GM12878 (cell line): Measurements from ENCODE around the gene STOML2. TPM values are rescaled to one million over a fixed set of nuclear protein-coding genes. Genes with fewer than 3 reads are reported as not detected.

ENCODE experiments used
- ATAC-seq: fragments of 200-7000 bp; cut with Tn5 transposase; 3 replicates; pipeline ENCODE4 v1.9.1; 2020; ENCODE audit warnings: mild to moderate bottlenecking, moderate library complexity
- BruUV-seq: library from RNA; stranded (reverse); fragments of 400-500 nt; replicated peaks from 2 replicates; lab custom pipeline; 2021; lab: Mats Ljungman, UMichigan
- CTCF ChIA-PET: fragments of 300-600 bp; sonication (Branson Sonifier 250); formaldehyde crosslinking; extraction: SDS; loops from one replicate; lab custom pipeline; 2021; ENCODE audit warnings: inconsistent platforms; lab: Yijun Ruan, JAX
- POLR2A ChIA-PET: fragments of 350-600 bp; formaldehyde crosslinking; extraction: SDS; loops from one replicate; lab custom pipeline; 2021; ENCODE audit warnings: inconsistent platforms; lab: Charles Lee
- RAD21 ChIA-PET: fragments of 300-600 bp; sonication (Branson Sonifier 250); formaldehyde crosslinking; loops from one replicate; lab custom pipeline; 2023; ENCODE audit warnings: antibody characterized with exemption; ENCODE audit not compliant: unreplicated experiment; lab: Charles Lee
- SMC1A ChIA-PET: fragments of 300-600 bp; sonication (Branson Sonifier 250); formaldehyde crosslinking; loops from one replicate; lab custom pipeline; 2023; ENCODE audit not compliant: unreplicated experiment, uncharacterized antibody; lab: Charles Lee
- DNase-seq: peaks from one replicate; pipeline ENCODE4 v3.0.0-alpha.2; 2011; ENCODE audit warnings: low read depth, low spot score
- FAIRE-seq: peaks from 3 replicates; lab custom pipeline; 2011; peaks lifted over from hg19 to GRCh38; lab: Jason Lieb, UNC
- H2AFZ ChIP-seq: 2 replicates; pipeline ENCODE4 v1.6.0; 2011; ENCODE audit warnings: low read depth, low read length, control low read depth; ENCODE audit not compliant: control insufficient read depth
- H3K27ac ChIP-seq: 2 replicates; pipeline ENCODE4 v1.5.1; 2011; ENCODE audit warnings: control low read depth; ENCODE audit not compliant: control insufficient read depth, insufficient read depth
- H3K27me3 ChIP-seq, 2 experiments: replicated peaks in 1 of 2; 2 replicates each; pipeline versions ENCODE4 v1.6.0 to v1.6.1; 2011; ENCODE audit warnings: low read length in 1 of 2; ENCODE audit not compliant: control insufficient read depth in 2 of 2, insufficient read depth in 2 of 2
- H3K36me3 ChIP-seq, 2 experiments: 2 replicates each; pipeline ENCODE4 v1.5.1; 2011; ENCODE audit warnings: low read length in 1 of 2; ENCODE audit not compliant: control insufficient read depth in 2 of 2, insufficient read depth in 2 of 2
- H3K4me1 ChIP-seq: 2 replicates; pipeline ENCODE4 v1.6.1; 2011; ENCODE audit warnings: mild to moderate bottlenecking, low read length, moderate library complexity, mixed read lengths; ENCODE audit not compliant: control insufficient read depth, insufficient read depth
- H3K4me2 ChIP-seq: 2 replicates; pipeline ENCODE4 v1.6.0; 2011; ENCODE audit warnings: control low read depth; ENCODE audit not compliant: control insufficient read depth, insufficient read depth
- H3K4me3 ChIP-seq: fragments of 200-600 bp; sonication (generic); 2 replicates; pipeline ENCODE4 v1.5.1; 2016
- H3K79me2 ChIP-seq: 2 replicates; pipeline ENCODE4 v1.6.0; 2011; ENCODE audit warnings: low read length; ENCODE audit not compliant: control insufficient read depth, insufficient read depth
- H3K9ac ChIP-seq: 2 replicates; pipeline ENCODE4 v1.8.0; 2011; ENCODE audit warnings: low read length, control low read depth, mixed read lengths; ENCODE audit not compliant: control insufficient read depth, insufficient read depth
- H3K9me3 ChIP-seq: replicated peaks from 3 replicates; pipeline ENCODE4 v1.5.1; 2011; ENCODE audit warnings: mild to moderate bottlenecking, low read length; ENCODE audit not compliant: control insufficient read depth, insufficient read depth
- H4K20me1 ChIP-seq: 2 replicates; pipeline ENCODE4 v1.6.0; 2011; ENCODE audit not compliant: control insufficient read depth, insufficient read depth
- CEBPZ ChIP-seq: fragments of 150-350 bp; IDR thresholded peaks from 2 replicates; pipeline ENCODE4 v1.6.1; 2016; ENCODE audit warnings: low read depth, low read length
- FOS ChIP-seq: IDR thresholded peaks from 3 replicates; pipeline ENCODE4 v1.6.1; 2011; ENCODE audit warnings: borderline replicate concordance; ENCODE audit not compliant: insufficient read length; ENCODE audit errors: extremely low read depth
- MTA3 ChIP-seq: IDR thresholded peaks from 2 replicates; pipeline ENCODE4 v1.6.1; 2012; ENCODE audit warnings: low read length, inconsistent platforms, borderline replicate concordance
- MXI1 ChIP-seq: fragments of 150-350 bp; IDR thresholded peaks from 2 replicates; pipeline ENCODE4 v1.6.1; 2011; ENCODE audit warnings: low read depth, mild to moderate bottlenecking, inconsistent platforms, low read length, improper control_type of control experiment
- MYC ChIP-seq: IDR thresholded peaks from 2 replicates; pipeline ENCODE4 v1.6.1; 2011; ENCODE audit warnings: mild to moderate bottlenecking, low read length, moderate library complexity, inconsistent platforms; ENCODE audit not compliant: insufficient read depth, insufficient replicate concordance, insufficient read length, severe bottlenecking
- NBN ChIP-seq: fragments of 450-650 bp; IDR thresholded peaks from 2 replicates; pipeline ENCODE4 v1.6.1; 2016
- NR2C1 ChIP-seq: fragments of 450-650 bp; IDR thresholded peaks from 2 replicates; pipeline ENCODE4 v1.6.1; 2017; ENCODE audit warnings: antibody characterized with exemption, mild to moderate bottlenecking, moderate library complexity
- PML ChIP-seq: IDR thresholded peaks from 2 replicates; pipeline ENCODE4 v1.6.1; 2012; ENCODE audit warnings: low read length, inconsistent platforms
- POLR2AphosphoS5 ChIP-seq: IDR thresholded peaks from 2 replicates; pipeline ENCODE4 v1.6.1; 2011; ENCODE audit warnings: mild to moderate bottlenecking, low read length, inconsistent platforms
- POU2F2 ChIP-seq: IDR thresholded peaks from 3 replicates; pipeline ENCODE4 v1.6.1; 2011; ENCODE audit warnings: low read depth, mild to moderate bottlenecking, low read length, borderline replicate concordance
- RUNX3 ChIP-seq: IDR thresholded peaks from 2 replicates; pipeline ENCODE4 v1.6.1; 2012; ENCODE audit warnings: low read length, inconsistent platforms
- SMAD5 ChIP-seq: IDR thresholded peaks from 2 replicates; pipeline ENCODE4 v1.6.1; 2016; ENCODE audit warnings: antibody characterized with exemption, low read depth
- SPI1 ChIP-seq: IDR thresholded peaks from 2 replicates; pipeline ENCODE4 v1.6.1; 2011; ENCODE audit warnings: low read depth, mild to moderate bottlenecking, low read length, moderate library complexity, borderline replicate concordance; ENCODE audit not compliant: insufficient read depth
- SREBF1 ChIP-seq: IDR thresholded peaks from 2 replicates; pipeline ENCODE4 v1.6.1; 2012; ENCODE audit warnings: mild to moderate bottlenecking, low read length
- SREBF2 ChIP-seq: IDR thresholded peaks from 2 replicates; pipeline ENCODE4 v1.6.1; 2012; ENCODE audit warnings: mild to moderate bottlenecking, low read length
- TCF12 ChIP-seq: IDR thresholded peaks from 2 replicates; pipeline ENCODE4 v1.6.1; 2011; ENCODE audit warnings: low read depth, mild to moderate bottlenecking, low read length
- YBX1 ChIP-seq: fragments of 450-650 bp; IDR thresholded peaks from 2 replicates; pipeline ENCODE4 v1.6.1; 2016; ENCODE audit warnings: antibody characterized with exemption
- WGBS: methylation state at CpG from one replicate; pipeline ENCODE4 v1.1.6; 2016; ENCODE audit warnings: low lambda C conversion rate; ENCODE audit not compliant: insufficient replicate concordance, insufficient coverage; ENCODE audit errors: missing lambda C conversion rate; 5-methylcytosine and 5-hydroxymethylcytosine counted together
- in situ Hi-C: fragments of 300-500 bp; cut with MboI; formaldehyde crosslinking; loops from 9 replicates; pipeline ENCODE4 v1.14.3; 2018; ENCODE audit warnings: mixed read lengths
- intact Hi-C: fragments of 100-400 bp; cut with micrococcal nuclease; formaldehyde crosslinking; loops from one replicate; pipeline ENCODE4 v1.14.2; 2022; ENCODE audit not compliant: unreplicated experiment
- polyA plus RNA-seq, 11 experiments: library from polyadenylated mRNA; depleted of rRNA in 4 of 11; unstranded in 6 of 11; stranded (reverse) in 5 of 11; fragments of >200 nt; fragmentation: Nextera tagmentation in 4 of 11; fragmentation: Illumina TruSeq in 1 of 11; extraction: Ambion mirVana in 4 of 11; extraction: Trizol in 1 of 11; gene quantifications; 1 replicate in 1 of 11; 2 replicates in 10 of 11; pipeline versions ENCODE4 v1.2.1 to v1.2.3, GENCODE V29; 2011 to 2016; ENCODE audit warnings: inconsistent platforms in 2 of 11, missing spikeins in 2 of 11, low read depth in 1 of 11
- total RNA-seq, 4 experiments: library from RNA; depleted of rRNA in 3 of 4; stranded (reverse); fragments of >200 nt in 3 of 4; fragmentation: Illumina TruSeq in 1 of 4; extraction: Trizol in 1 of 4; gene quantifications; 2 replicates each; pipeline versions ENCODE4 v1.2.1 to v1.2.3, GENCODE V29; 2013 to 2021
- TF ChIP-seq, protein P1 (sequence below): fragments of 450-650 bp; IDR thresholded peaks from 2 replicates; pipeline ENCODE4 v1.6.1; 2017; ENCODE audit warnings: mild to moderate bottlenecking
- TF ChIP-seq, protein P2 (sequence below): fragments of 150-350 bp; IDR thresholded peaks from 2 replicates; pipeline ENCODE4 v1.6.1; 2014; ENCODE audit warnings: mild to moderate bottlenecking, low read depth, low read length

The STOML2 gene
- total and polyA plus RNA-seq, 10 of the 15 experiments (the other 5 are each of a cell fraction or from before 2014, with no cell fraction given): 112 to 284 (median 207) TPM

GRCh38 chr9:35135988-35136387 lies 33.1 kb upstream of the STOML2 start:
- TF ChIP-seq, protein P1, sequence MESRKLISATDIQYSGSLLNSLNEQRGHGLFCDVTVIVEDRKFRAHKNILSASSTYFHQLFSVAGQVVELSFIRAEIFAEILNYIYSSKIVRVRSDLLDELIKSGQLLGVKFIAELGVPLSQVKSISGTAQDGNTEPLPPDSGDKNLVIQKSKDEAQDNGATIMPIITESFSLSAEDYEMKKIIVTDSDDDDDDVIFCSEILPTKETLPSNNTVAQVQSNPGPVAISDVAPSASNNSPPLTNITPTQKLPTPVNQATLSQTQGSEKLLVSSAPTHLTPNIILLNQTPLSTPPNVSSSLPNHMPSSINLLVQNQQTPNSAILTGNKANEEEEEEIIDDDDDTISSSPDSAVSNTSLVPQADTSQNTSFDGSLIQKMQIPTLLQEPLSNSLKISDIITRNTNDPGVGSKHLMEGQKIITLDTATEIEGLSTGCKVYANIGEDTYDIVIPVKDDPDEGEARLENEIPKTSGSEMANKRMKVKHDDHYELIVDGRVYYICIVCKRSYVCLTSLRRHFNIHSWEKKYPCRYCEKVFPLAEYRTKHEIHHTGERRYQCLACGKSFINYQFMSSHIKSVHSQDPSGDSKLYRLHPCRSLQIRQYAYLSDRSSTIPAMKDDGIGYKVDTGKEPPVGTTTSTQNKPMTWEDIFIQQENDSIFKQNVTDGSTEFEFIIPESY: no peak
- no peak for TF ChIP-seq TCF12
- no peak for TF ChIP-seq MTA3
- no peak for TF ChIP-seq SREBF2
- no peak for TF ChIP-seq MYC
- no peak for TF ChIP-seq SPI1
- TF ChIP-seq SMAD5: no peak
- no peak for TF ChIP-seq MXI1
- TF ChIP-seq YBX1: no peak
- TF ChIP-seq NR2C1: no peak
- no peak for TF ChIP-seq FOS
- TF ChIP-seq POU2F2: no peak
- TF ChIP-seq SREBF1: no peak
- no peak for TF ChIP-seq RUNX3
- TF ChIP-seq, protein P2, sequence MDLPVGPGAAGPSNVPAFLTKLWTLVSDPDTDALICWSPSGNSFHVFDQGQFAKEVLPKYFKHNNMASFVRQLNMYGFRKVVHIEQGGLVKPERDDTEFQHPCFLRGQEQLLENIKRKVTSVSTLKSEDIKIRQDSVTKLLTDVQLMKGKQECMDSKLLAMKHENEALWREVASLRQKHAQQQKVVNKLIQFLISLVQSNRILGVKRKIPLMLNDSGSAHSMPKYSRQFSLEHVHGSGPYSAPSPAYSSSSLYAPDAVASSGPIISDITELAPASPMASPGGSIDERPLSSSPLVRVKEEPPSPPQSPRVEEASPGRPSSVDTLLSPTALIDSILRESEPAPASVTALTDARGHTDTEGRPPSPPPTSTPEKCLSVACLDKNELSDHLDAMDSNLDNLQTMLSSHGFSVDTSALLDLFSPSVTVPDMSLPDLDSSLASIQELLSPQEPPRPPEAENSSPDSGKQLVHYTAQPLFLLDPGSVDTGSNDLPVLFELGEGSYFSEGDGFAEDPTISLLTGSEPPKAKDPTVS: no peak
- TF ChIP-seq POLR2AphosphoS5: no peak
- TF ChIP-seq NBN: no peak
- no peak for TF ChIP-seq CEBPZ
- no peak for TF ChIP-seq PML
- no peak overlapping the region for H2AFZ ChIP-seq
- no peak for ATAC-seq
- H3K4me2 ChIP-seq: no peak overlapping the region
- H3K36me3 ChIP-seq: no peaks in the 10 kb centered on the region
- 43% methylated on average over 7 of the region's 7 CpGs for WGBS
- ChIA-PET POLR2A (no interaction called here), RAD21 (no interaction called here), SMC1A (no interaction called here), CTCF (interaction anchor here (1.2 kb wide), 1 partner anchor 409 kb away, joined by 3 read pairs; no protein-coding TSS in a partner anchor)
- intact Hi-C loops (no loop called here), in situ Hi-C loops (no loop called here)
- DNase-seq: no peak
- FAIRE-seq: no peak
- no peaks in the 10 kb centered on the region for H3K79me2 ChIP-seq
- no peak overlapping the region for H3K4me3 ChIP-seq
- no peak overlapping the region for H3K27ac ChIP-seq
- no peak overlapping the region for H3K9ac ChIP-seq
- H3K9me3 ChIP-seq: no peaks in the 10 kb centered on the region; the same call in 2 of the 3 replicates
- H4K20me1 ChIP-seq: no peaks in the 10 kb centered on the region
- H3K4me1 ChIP-seq: no peaks in the 10 kb centered on the region
- H3K27me3 ChIP-seq: no peaks in the 10 kb centered on the region
- no TSS peak for BruUV-seq
